Heart right ventricle (tissue), 16 donors: Measurements from ENCODE around the gene SEC23A. TPM values are rescaled to one million over a fixed set of nuclear protein-coding genes. Genes with fewer than 3 reads are reported as not detected.
A peak's percentile ranks its signal among the peaks of the same experiment; 100 is the strongest.
"Not testable (repeated sequence)": the region's sequence is repeated elsewhere in the genome, so short reads cannot be mapped to it uniquely, and the experiment has no call there.

Source experiments
- ATAC-seq, 8 donors: fragments of 200-7000 bp; cut with Tn5 transposase; one replicate each; pipeline ENCODE4 v1.9.1; 2020; ENCODE audit warnings: mild to moderate bottlenecking in 8 of 8, moderate library complexity in 8 of 8, moderate number of reproducible peaks in 1 of 8
- DNase-seq, 2 donors: peaks; one replicate each; pipeline ENCODE4 v3.0.0-alpha.2; 2020
- H3K27ac ChIP-seq, 10 donors: fragments of 200-600 bp; sonication (generic) in 2 of 10; one replicate each; pipeline versions ENCODE4 v1.5.0 to v1.8.0; 2020 to 2022; ENCODE audit warnings: mild to moderate bottlenecking in 3 of 10
- H3K27me3 ChIP-seq, 7 donors: fragments of 200-600 bp; one replicate each; pipeline ENCODE4 v1.8.0; 2021 to 2022; ENCODE audit warnings: mild to moderate bottlenecking in 2 of 7
- H3K36me3 ChIP-seq, 9 donors: fragments of 200-600 bp; sonication (generic) in 1 of 9; one replicate each; pipeline versions ENCODE4 v1.5.0 to v1.8.0; 2020 to 2022; ENCODE audit warnings: mild to moderate bottlenecking in 2 of 9
- H3K4me1 ChIP-seq, 9 donors: fragments of 200-600 bp; sonication (generic) in 1 of 9; one replicate each; pipeline versions ENCODE4 v1.5.0 to v1.8.0; 2020 to 2022; ENCODE audit warnings: mild to moderate bottlenecking in 4 of 9
- H3K4me3 ChIP-seq, 10 donors: fragments of 200-600 bp; sonication (generic) in 2 of 10; one replicate each; pipeline versions ENCODE4 v1.5.0 to v1.8.0; 2020 to 2022; ENCODE audit warnings: mild to moderate bottlenecking in 7 of 10, moderate library complexity in 2 of 10
- H3K9me3 ChIP-seq, 11 donors: fragments of 200-600 bp in 10 of 11; sonication (generic) in 2 of 11; one replicate each; pipeline versions ENCODE4 v1.5.0 to v1.8.0; 2013 to 2022; ENCODE audit warnings: mild to moderate bottlenecking in 2 of 11, control low read depth in 1 of 11, moderate library complexity in 1 of 11
- WGBS, 2 donors: extraction: QIAGEN DNeasy Blood & Tissue Kit; methylation state at CpG; one replicate each; pipeline ENCODE4 v1.1.7; 2013; ENCODE audit warnings: inconsistent platforms in 1 of 2; 5-methylcytosine and 5-hydroxymethylcytosine counted together
- intact Hi-C, 10 donors: fragments of 100-400 bp; cut with DNase I; formaldehyde crosslinking; loops; one replicate each; pipeline versions ENCODE4 v1.11.1 to v1.14.2; 2022
- long read RNA-seq, 3 donors: library from polyadenylated mRNA; unstranded; transcript quantifications; one replicate each; pipeline ENCODE4 v2.0.0, GENCODE V29; 2020 to 2021
- polyA plus RNA-seq, 2 donors: library from polyadenylated mRNA; stranded (reverse); fragments of 200-250 nt; gene quantifications; one replicate each; pipeline ENCODE4 v1.2.3, GENCODE V29; 2013
- total RNA-seq, 10 donors: library from RNA; stranded (reverse); fragmentation: NEBNext Ultra II Directional in 3 of 10; extraction: Animal tissue kit (Norgen Biotek cat#: 25700) in 3 of 10; gene quantifications; one replicate each; pipeline versions ENCODE4 v1.2.1 to v1.2.4, GENCODE V29; 2021 to 2023
- TF ChIP-seq, protein P1 (sequence below), 9 donors: fragments of 200-600 bp; sonication (generic) in 2 of 9; IDR thresholded peaks; one replicate each; pipeline versions ENCODE4 v1.5.0 to v1.8.0; 2021 to 2022; ENCODE audit warnings: antibody characterized with exemption in 9 of 9, mild to moderate bottlenecking in 5 of 9, moderate library complexity in 1 of 9
- donor health status: Arrhythmogenic right ventricular cardiomyopathy.
- donor health status: ischemic (EF 13 %, LVEDD 7.1; RV severe dilation, severe dysfunction).
- donor health status: healthy with polysubstance abuse.
- donor health status: DM: no; HTN: yes; CAD: no.
- donor health status: DM: no; HTN: no; CAD: no.
- donor health status: ischemic (EF 25% LVEDD 6.9; RV normal size, moderate dysfunction).
- donor health status: ischemic (EF 25% LVEDD 5.7; RV mildly dilated, moderate dysfunction).
- donor health status: healthy.
- donor health status: DM: yes; HTN: yes; CAD: no.
- donor health status: Ischemic cardiomyopathy.
- donor health status: ischemic (EF 35%, LVEDD 5.7; RV mildly dilated, moderate dysfunction).
- donor health status: nonischemic (EF 11% LVEDD 7.7; RV severe dilation, severe dysfunction).
- donor health status: DM: yes; HTN: yes; CAD: no.
- donor health status: PGD.
- donor health status: ischemic (EF 29% LVEDD 5.4; RV normal size, mild dysfunction).
- donor health status: nonischemic (EF 23%, LVEDD 6.1; RV moderate dilation, normal function).

Gene SEC23A
- total RNA-seq (100 to 1,000 TPM in 1 of 10 donors, 10 to 100 TPM in 9; 70.0 to 113 (median 82.9) TPM), polyA plus RNA-seq (10 to 100 TPM; 12.1 to 36.6 TPM)
- long read RNA-seq, donor 1, full-length matches to known transcripts: 108 of 132 reads
- long read RNA-seq, donor 1, partial matches to known transcripts: 14 of 132 reads
- long read RNA-seq, donor 1, other reads (novel, unspliced or antisense): 10 of 132 reads
- long read RNA-seq, donor 2, full-length matches to known transcripts: 129 of 153 reads
- long read RNA-seq, donor 2, partial matches to known transcripts: 18 of 153 reads
- long read RNA-seq, donor 2, other reads (novel, unspliced or antisense): 6 of 153 reads
- long read RNA-seq, donor 3, full-length matches to known transcripts: 462 of 614 reads
- long read RNA-seq, donor 3, partial matches to known transcripts: 120 of 614 reads
- long read RNA-seq, donor 3, other reads (novel, unspliced or antisense): 32 of 614 reads

DNA sequence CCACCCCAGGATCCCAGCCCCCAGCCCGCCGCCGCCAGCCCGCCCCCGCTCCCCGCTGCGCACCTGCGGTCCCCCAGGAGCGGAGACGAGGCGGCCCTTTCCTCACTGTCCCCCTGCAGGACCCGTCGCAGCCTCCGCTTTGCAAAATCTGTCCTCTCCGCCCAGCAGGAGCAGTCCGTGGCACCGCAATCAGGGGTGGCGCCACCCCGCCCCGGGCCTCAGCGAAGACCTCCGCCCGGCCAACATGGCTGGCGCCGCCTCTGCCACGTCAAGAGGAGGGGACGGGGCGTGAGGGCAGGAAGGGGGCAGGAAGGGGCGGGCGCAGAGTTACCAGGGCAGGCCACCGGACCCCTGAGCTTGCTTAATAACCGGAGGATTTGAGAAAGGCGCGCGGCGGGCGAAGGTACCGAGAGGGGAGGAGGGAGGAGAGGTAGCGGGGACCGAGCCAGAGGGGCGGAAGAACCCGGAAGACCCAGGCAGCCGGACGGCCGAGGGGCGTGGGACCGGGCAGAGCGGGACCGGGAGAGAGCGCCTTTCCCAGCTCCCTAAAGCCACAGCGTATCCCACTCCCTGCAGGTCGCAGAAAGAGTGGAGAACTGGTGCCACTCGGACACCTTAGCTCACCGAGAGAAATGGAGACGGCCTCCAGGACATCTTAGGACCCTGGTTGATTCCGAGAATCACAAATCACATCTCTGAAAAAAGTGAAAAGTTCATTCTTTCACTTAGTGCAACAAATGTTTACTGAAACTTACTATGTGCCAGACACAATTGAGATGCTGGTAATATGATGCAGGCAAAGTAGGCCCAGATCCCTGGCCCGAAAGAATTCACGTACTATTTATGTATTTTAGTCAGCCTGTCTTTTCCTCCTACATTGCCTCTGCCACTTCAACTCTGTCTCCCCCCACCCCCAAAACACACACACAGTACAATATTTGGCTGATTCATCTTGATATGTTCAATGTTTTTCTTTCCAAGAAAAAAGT is at the start of gene SEC23A:
TSS of gene SEC23A (minus strand) at position 267 of the 989 bp plus-strand sequence. CDS start 7,117 bp downstream, outside the sequence.
- Histone ChIP-seq H3K36me3 (peaks cover 0 to 4% (median 0%) of the 10 kb centered on the region in 9 donors), H3K27me3 (no peaks in the 10 kb centered on the region), H3K27ac (peak within 1 kb of the TSS; percentile 84 to 99 (median 98)), H3K4me1 (peaks cover 2 to 52% (median 48%) of the 10 kb centered on the region in 9 donors), H3K4me3 (peak within 1 kb of the TSS; percentile 78 to 97 (median 86)), H3K9me3 (no peaks in the 10 kb centered on the region)
- TF ChIP-seq, protein P1, sequence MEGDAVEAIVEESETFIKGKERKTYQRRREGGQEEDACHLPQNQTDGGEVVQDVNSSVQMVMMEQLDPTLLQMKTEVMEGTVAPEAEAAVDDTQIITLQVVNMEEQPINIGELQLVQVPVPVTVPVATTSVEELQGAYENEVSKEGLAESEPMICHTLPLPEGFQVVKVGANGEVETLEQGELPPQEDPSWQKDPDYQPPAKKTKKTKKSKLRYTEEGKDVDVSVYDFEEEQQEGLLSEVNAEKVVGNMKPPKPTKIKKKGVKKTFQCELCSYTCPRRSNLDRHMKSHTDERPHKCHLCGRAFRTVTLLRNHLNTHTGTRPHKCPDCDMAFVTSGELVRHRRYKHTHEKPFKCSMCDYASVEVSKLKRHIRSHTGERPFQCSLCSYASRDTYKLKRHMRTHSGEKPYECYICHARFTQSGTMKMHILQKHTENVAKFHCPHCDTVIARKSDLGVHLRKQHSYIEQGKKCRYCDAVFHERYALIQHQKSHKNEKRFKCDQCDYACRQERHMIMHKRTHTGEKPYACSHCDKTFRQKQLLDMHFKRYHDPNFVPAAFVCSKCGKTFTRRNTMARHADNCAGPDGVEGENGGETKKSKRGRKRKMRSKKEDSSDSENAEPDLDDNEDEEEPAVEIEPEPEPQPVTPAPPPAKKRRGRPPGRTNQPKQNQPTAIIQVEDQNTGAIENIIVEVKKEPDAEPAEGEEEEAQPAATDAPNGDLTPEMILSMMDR (IDR thresholded peaks at IDR 0.05): peak in 2 of 9 donors; percentile 10 to 18
- ATAC-seq (peak; percentile 98 to 99 (median 99)), DNase-seq (peak; percentile 91 to 92)
- intact Hi-C loops: loop anchor here in 7 of 10 donors (2.0 to 10.0 kb wide), 7 partner anchors 69 to 330 kb away; partner anchors contain the start of genes FBXO33 (in 4 of the 7), PNN (in 3 of the 7) and TRAPPC6B (in 3 of the 7)
- WGBS, 2 donors: 1% methylated on average over 45 to 58 of the region's 58 CpGs

DNA sequence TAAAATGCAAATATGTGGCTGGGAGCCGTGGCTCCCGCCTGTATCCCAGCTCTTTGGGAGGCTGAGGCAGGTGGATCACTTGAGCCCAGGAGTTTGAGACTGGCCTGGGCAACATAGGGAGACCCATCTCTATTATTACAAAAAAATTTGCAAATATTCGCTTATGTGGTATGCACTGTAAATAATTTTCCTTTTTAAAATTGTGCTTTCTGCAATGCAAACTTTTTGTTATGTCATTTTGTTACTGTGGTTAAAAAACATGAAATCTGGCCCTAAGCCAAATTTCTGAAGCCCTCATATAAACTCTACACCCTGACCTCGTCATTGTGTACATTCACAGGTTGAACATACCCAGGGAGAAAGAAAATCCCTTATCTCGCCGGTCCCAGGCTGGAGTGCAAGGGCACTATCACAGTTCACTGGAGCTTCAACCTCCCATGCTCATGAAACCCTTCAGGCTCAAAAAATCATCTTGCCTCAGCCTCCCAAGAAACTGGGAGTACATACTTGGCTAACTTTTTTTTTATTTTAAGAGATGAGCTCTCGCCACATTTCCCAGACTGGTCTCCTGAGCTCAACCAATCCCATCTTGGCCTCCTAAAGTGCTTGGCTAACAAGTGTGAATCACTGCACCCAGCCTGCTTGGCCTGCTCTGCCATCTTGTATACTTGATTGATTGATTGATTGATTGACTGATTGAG is 42.4 kb upstream of the SEC23A start:
- TF ChIP-seq, protein P1 (IDR thresholded peaks at IDR 0.05): no peak
- ATAC-seq (no peak), DNase-seq (no peak)
- 74 to 76% methylated on average over 7 of the region's 7 CpGs for WGBS, 2 donors
- no peaks in the 10 kb centered on the region for H3K4me1 ChIP-seq
- no peaks in the 10 kb centered on the region for H3K27me3 ChIP-seq
- intact Hi-C loops: no loop called here
- no peak overlapping the region for H3K27ac ChIP-seq
- H3K36me3 ChIP-seq: peaks cover 0 to 83% (median 14%) of the 10 kb centered on the region in 9 donors
- H3K4me3 ChIP-seq: no peak overlapping the region
- peaks cover 0 to 3% (median 0%) of the 10 kb centered on the region in 11 donors for H3K9me3 ChIP-seq

- WGBS, 2 donors: 76 to 83% methylated on average over 2 of the region's 2 CpGs
- H3K9me3 ChIP-seq, DNase-seq, intact Hi-C loops, H3K4me3 ChIP-seq, H3K27ac ChIP-seq, ATAC-seq, H3K27me3 ChIP-seq, H3K4me1 ChIP-seq: not testable (repeated sequence)
- peaks cover 0 to 83% (median 5%) of the 10 kb centered on the region in 9 donors for H3K36me3 ChIP-seq
These were observed 40.2 kb upstream of the SEC23A start for GRCh38 chr14:39143226-39143625.

- H3K27ac ChIP-seq, DNase-seq, H3K9me3 ChIP-seq, H3K27me3 ChIP-seq, intact Hi-C loops, H3K4me3 ChIP-seq, H3K4me1 ChIP-seq, ATAC-seq: not testable (repeated sequence)
- H3K36me3 ChIP-seq: peaks cover 0 to 84% (median 5%) of the 10 kb centered on the region in 9 donors
- 95 to 100% methylated on average over 1 of the region's 1 CpG for WGBS, 2 donors
These were observed 38.6 kb upstream of the SEC23A start for GRCh38 chr14:39141623-39142022.
